ENCODE measurements around the gene SPEM3.

The SPEM3 gene

DNA sequence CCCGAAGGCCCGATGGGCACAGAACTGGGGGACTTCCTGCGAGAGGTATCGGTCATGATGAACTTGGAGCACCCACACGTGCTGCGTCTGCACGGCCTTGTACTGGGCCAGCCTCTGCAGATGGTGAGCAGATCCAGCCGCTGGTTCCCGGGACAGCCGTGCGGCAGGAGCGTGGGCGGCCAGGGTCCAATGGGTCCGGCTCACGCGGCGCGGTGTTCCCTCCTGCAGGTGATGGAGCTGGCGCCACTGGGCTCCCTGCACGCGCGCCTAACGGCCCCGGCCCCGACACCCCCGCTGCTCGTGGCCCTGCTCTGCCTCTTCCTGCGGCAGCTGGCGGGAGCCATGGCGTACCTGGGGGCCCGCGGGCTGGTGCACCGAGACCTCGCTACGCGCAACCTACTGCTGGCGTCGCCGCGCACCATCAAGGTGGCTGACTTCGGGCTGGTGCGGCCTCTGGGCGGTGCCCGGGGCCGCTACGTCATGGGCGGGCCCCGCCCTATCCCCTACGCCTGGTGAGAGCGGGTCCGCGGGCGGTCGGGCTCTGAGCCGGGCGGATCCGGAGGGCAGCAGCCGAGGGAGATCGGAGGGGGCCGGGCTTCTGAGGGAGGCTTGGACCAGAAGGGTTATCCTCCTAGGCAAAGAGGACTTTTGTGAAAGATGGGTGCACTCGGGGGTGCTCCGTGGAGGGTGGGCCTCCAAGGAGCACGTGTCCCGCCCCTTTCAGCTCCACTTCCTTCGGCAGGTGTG is 44.7 kb upstream of the SPEM3 start:
- TF ChIP-seq, protein P1, sequence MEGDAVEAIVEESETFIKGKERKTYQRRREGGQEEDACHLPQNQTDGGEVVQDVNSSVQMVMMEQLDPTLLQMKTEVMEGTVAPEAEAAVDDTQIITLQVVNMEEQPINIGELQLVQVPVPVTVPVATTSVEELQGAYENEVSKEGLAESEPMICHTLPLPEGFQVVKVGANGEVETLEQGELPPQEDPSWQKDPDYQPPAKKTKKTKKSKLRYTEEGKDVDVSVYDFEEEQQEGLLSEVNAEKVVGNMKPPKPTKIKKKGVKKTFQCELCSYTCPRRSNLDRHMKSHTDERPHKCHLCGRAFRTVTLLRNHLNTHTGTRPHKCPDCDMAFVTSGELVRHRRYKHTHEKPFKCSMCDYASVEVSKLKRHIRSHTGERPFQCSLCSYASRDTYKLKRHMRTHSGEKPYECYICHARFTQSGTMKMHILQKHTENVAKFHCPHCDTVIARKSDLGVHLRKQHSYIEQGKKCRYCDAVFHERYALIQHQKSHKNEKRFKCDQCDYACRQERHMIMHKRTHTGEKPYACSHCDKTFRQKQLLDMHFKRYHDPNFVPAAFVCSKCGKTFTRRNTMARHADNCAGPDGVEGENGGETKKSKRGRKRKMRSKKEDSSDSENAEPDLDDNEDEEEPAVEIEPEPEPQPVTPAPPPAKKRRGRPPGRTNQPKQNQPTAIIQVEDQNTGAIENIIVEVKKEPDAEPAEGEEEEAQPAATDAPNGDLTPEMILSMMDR (IDR thresholded peaks at IDR 0.05), result no peak
- Histone ChIP-seq H3K4me3 (peak overlapping the region; percentile 77), H3K27ac (peak overlapping the region in 1 of 2 donors; percentile 61)
- no peak for DNase-seq (ENCODE audit: low spot score)

DNA sequence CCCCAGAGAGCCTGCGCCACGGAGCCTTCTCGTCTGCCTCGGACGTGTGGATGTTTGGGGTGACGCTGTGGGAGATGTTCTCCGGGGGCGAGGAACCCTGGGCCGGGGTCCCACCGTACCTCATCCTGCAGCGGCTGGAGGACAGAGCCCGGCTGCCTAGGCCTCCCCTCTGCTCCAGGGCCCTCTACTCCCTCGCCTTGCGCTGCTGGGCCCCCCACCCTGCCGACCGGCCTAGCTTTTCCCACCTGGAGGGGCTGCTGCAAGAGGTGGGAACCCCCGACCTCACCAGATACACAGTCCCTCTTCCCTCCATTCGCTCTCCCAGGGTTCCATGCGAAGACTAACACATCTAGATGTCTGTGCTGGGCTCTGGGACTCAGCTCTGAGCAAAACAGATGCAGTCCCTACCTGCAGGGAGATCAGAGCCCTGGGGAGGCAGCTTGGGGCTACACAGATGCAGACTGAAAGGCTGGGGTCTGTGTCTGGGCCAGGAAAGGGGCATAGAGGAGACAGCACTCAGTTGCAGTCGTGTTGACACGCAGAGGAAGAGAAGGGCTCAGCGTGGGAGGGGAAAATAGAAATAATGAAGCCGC is 44.1 kb upstream of the SPEM3 start:
- TF ChIP-seq, protein P1 (IDR thresholded peaks at IDR 0.05), result no peak
- no peak for DNase-seq (ENCODE audit: low spot score)
- Histone ChIP-seq H3K4me3 (peak overlapping the region; percentile 77), H3K27ac (peak overlapping the region in 1 of 2 donors; percentile 61)

DNA sequence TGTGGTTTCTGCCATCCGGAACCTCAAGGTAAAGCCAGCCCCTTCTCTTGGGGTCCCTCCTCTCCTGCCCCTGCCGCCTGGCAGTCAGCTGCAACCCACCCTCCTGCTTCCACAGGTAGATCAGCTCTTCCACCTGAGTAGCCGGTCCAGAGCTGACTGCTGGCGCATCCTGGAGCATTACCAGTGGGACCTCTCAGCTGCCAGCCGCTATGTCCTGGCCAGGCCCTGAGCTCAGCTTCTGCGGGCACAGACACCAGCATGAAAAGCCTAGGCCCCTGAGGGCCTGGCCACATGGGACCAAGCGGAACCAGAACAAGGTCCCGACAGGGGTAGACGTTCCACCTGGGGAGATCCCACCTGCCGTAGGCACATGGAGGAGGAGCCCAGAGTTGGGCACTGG is 39.8 kb upstream of the SPEM3 start:
- DNase-seq (ENCODE audit: low spot score), result no peak
- Histone ChIP-seq H3K4me3 (no peak overlapping the region), H3K27ac (no peak overlapping the region)
- TF ChIP-seq, protein P1 (IDR thresholded peaks at IDR 0.05), result no peak

DNA sequence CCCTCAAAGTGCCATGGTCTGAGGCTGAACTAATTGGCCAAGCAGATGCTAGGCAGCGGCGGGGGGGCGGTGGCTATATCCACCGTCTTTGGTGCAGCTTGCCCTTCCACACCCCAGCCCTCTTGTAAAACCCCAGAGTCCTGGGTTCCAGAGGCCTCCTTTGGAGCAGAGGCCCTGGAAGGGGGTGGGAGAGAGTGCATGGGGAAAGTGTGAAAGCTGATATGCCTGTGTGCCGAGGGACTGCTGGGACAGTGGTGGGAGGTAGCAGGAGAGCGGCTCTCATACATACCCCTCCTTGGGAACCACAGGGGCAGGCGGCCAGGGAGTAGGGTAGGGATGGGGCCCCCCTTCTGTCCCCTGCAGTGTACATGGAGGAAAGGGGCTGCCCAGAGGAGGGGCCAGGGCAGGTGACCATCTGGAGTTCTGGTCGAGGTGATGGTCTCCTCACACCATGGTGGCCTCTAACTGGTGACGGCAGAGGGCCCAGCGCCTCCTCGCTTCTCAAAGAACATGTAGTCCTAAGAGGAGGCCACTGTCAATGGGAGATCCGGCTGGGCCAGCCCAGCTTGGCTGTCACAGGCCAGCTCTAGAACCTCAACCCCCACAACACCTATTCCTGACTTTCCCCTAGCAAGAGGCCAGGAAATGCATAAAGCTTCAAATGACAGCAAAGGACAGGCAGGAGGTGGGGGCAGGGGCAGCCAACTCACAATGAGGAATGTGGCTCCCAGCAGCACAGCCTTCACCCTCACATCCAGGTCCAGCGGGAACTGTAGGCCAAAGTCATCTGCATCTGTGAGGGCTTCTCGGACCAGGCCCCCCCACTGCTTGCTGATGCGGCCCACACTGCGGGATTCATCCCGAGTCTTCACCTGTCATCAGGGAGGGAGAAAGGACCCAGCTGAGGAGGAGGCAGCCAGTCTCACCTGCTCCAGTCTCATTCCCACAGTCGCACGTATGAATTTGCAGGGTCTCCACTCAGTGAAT is 38.4 kb upstream of the SPEM3 start:
- H3K4me3 ChIP-seq, result no peak overlapping the region
- no peak overlapping the region for H3K27ac ChIP-seq
- DNase-seq (ENCODE audit: low spot score), result no peak
- TF ChIP-seq, protein P1 (IDR thresholded peaks at IDR 0.05), result no peak

GRCh38 chr17:7391307-7391706 is 37.4 kb upstream of the SPEM3 start:
- TF ChIP-seq, protein P1 (IDR thresholded peaks at IDR 0.05), result no peak
- no peak overlapping the region for H3K27ac ChIP-seq
- no peak overlapping the region for H3K4me3 ChIP-seq
- DNase-seq (ENCODE audit: low spot score), result no peak

DNA sequence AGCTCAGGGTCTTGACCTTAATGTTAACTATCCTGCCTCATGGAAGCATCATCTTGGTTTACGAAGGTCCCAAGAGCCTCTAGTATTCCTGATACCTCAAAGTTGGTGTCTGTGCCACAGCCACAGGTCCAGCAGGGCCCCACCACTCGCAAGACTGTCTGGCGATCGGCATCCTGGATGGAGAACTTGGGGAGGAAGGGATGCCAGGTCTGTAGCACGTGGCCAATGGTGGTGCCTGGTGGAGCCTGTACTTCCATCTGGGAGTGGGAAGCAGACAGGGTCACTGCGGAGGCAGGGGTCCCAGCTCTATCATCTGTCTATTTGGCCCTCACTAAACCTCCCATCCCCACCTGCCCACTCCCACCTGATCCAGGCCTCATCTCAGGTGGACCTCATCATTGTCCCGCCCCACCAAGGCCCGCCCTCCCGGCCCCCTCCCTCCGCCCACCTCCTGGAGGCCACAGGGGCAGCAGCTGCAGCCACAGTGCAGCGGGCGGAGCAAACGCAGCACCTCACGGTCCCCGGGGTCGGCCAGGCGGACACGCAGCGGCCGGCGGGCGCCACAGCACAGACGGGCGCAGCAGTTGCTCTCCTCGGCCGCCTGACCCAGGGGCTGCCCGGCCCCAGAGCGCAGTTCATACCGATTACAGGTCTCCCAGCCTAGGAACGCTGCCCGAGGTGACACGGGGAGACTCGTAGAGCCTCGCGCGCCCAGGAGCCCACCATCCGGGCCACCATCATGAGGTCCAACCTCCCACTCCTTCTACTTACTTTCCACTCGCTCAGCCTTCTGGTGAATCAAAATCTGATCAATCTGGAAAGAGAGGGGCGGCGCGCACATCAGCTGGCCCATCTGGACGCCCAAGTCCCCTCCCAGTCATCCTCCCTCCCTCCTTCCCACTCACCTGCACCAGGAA is 35.7 kb upstream of the SPEM3 start:
- no peak for DNase-seq (ENCODE audit: low spot score)

More for the DNA sequence above, 35.7 kb upstream of the SPEM3 start:
- peak overlapping the region; percentile 89 to 96 for H3K27ac ChIP-seq
- TF ChIP-seq, protein P1 (IDR thresholded peaks at IDR 0.05), result no peak
- peak overlapping the region; percentile 93 for H3K4me3 ChIP-seq

Measured in coronary artery (tissue), 2 donors.